Measurements from ENCODE around the gene RNF114. TPM values are rescaled to one million over a fixed set of nuclear protein-coding genes. Genes with fewer than 3 reads are reported as not detected.
A peak's percentile ranks its signal among the peaks of the same experiment; 100 is the strongest.

Gene RNF114
- total and polyA plus RNA-seq, 3 experiments from 2014 or later = 64.0 to 112 (median 67.1) TPM

DNA sequence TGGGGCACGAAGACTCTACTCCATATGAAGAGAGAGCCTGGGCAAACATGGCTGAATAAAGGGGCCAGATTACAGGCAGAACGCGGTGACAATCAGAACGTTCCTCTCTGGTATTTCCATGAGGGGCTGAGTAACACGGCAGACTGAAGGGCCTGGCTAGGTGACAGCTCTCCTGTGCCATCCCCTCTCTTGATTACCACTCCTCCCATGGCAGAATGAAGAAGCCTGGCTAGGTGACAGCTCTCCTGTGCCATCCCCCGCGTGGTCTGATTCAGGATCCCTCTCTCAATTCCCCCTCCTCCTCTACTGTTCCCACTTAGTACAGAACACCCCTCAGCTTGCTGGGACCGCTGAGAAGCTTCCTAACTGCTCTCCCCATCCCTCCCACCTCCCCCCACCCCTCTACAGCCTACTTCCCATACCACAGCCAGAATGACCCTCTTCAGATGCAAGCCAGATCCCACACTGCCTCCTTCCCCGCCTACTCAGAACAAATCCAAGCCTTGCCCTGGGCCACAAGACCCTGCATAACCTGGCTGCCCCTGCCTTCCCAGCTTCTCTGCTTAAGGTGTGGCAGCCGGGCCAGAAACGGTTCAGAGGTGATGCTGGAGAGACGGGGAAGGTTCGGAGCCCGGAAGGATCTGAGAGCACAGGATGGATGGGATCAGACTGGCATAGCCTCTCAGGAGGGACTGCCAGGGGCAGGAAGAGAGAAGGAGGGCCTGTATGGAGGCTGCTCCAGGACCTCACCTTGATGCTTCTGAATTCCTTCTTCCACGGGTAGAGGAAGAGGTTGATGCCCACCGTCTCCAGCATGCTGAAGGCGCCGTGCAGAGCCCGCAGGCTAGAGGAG lies 28.6 kb upstream of the RNF114 start:
- no peaks in the 10 kb centered on the region for H3K27me3 ChIP-seq (ENCODE audit: insufficient read depth, low read length, poor library complexity, severe bottlenecking)
- peak in 1 of 5 donors; percentile 28 for DNase-seq
- H3K9me3 ChIP-seq (ENCODE audit: low read length) = no peaks in the 10 kb centered on the region
- Mint-ChIP-seq H3K4me1 (peaks cover 7 to 24% (median 12%) of the 10 kb centered on the region in 3 donors), H3K4me3 (no peak overlapping the region), H3K27me3 (peaks cover 0 to 1% of the 10 kb centered on the region in 2 donors), H3K27ac (peak overlapping the region in 2 of 8 donors; percentile 36 to 65), H3K36me3 (peaks cover 4 to 78% (median 18%) of the 10 kb centered on the region in 3 donors), H3K9me3 (no peaks in the 10 kb centered on the region)
- POLR2A ChIA-PET = no interaction called here
- no peak overlapping the region for H3K27ac ChIP-seq (ENCODE audit: low read depth, low read length)
- peaks cover 10% of the 10 kb centered on the region for H3K36me3 ChIP-seq (ENCODE audit: insufficient read depth, low read length)
- CTCF ChIA-PET = interaction anchor here (1.2 kb wide), 1 partner anchor 9 kb away, joined by 4 read pairs; no protein-coding TSS in a partner anchor
- no peak overlapping the region for H3K4me3 ChIP-seq (ENCODE audit: low read length)
- H3K4me1 ChIP-seq (ENCODE audit: insufficient read depth, low read length) = peaks cover 2% of the 10 kb centered on the region

DNA sequence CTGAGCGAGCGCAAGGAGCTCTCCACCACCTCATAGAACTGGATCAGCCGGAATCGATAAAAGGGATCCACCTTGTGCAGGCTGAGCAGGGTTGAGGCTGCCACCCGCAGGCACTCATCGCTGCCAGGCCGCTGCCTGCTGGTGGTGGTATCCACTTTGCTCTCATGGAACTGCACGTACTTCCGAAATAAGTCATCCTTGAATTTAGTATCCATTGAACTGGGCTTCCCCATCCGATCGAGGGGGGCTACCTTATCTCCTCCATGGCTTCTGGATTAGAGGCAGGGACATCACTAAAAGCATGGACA lies 28.0 kb upstream of the RNF114 start:
- peaks cover 0 to 1% of the 10 kb centered on the region in 2 donors for H3K27me3 Mint-ChIP-seq
- H3K9me3 ChIP-seq (ENCODE audit: low read length) = no peaks in the 10 kb centered on the region
- peaks cover 8 to 30% (median 17%) of the 10 kb centered on the region in 3 donors for H3K4me1 Mint-ChIP-seq
- H3K27ac Mint-ChIP-seq = peak overlapping the region in 2 of 8 donors; percentile 36 to 65
- H3K36me3 Mint-ChIP-seq = peaks cover 4 to 75% (median 18%) of the 10 kb centered on the region in 3 donors
- peaks cover 8% of the 10 kb centered on the region for H3K4me1 ChIP-seq (ENCODE audit: insufficient read depth, low read length)
- ChIA-PET POLR2A (no interaction called here), CTCF (no interaction called here)
- no peak overlapping the region for H3K4me3 Mint-ChIP-seq
- peak in 1 of 5 donors; percentile 12 for DNase-seq
- no peaks in the 10 kb centered on the region for H3K27me3 ChIP-seq (ENCODE audit: insufficient read depth, low read length, poor library complexity, severe bottlenecking)
- H3K27ac ChIP-seq (ENCODE audit: low read depth, low read length) = no peak overlapping the region
- H3K4me3 ChIP-seq (ENCODE audit: low read length) = no peak overlapping the region
- no peaks in the 10 kb centered on the region for H3K9me3 Mint-ChIP-seq
- peaks cover 10% of the 10 kb centered on the region for H3K36me3 ChIP-seq (ENCODE audit: insufficient read depth, low read length)

- no peaks in the 10 kb centered on the region for H3K9me3 ChIP-seq (ENCODE audit: low read length)
- no peak overlapping the region for H3K27ac ChIP-seq (ENCODE audit: low read depth, low read length)
- no peak overlapping the region for H3K4me3 ChIP-seq (ENCODE audit: low read length)
- peak overlapping the region in 3 of 8 donors; percentile 60 to 88 (median 79) for H3K27ac Mint-ChIP-seq
- ChIA-PET POLR2A (no interaction called here), CTCF (no interaction called here)
- H3K4me1 ChIP-seq (ENCODE audit: insufficient read depth, low read length) = peaks cover 23% of the 10 kb centered on the region
- H3K36me3 Mint-ChIP-seq = peaks cover 4 to 61% (median 11%) of the 10 kb centered on the region in 3 donors
- no peaks in the 10 kb centered on the region for H3K27me3 ChIP-seq (ENCODE audit: insufficient read depth, low read length, poor library complexity, severe bottlenecking)
- H3K36me3 ChIP-seq (ENCODE audit: insufficient read depth, low read length) = peaks cover 9% of the 10 kb centered on the region
- no peaks in the 10 kb centered on the region for H3K9me3 Mint-ChIP-seq
- H3K27me3 Mint-ChIP-seq = peaks cover 0 to 1% of the 10 kb centered on the region in 2 donors
- H3K4me1 Mint-ChIP-seq = peaks cover 22 to 45% (median 33%) of the 10 kb centered on the region in 3 donors
- peak in 1 of 5 donors; percentile 9 for DNase-seq
- H3K4me3 Mint-ChIP-seq = peak overlapping the region in 1 of 7 donors; percentile 30
Observed at GRCh38 chr20:49909499-49910339, 26.5 kb upstream of the RNF114 start.

- H3K27ac Mint-ChIP-seq = peak overlapping the region in 2 of 8 donors; percentile 60 to 91
- peaks cover 0 to 1% of the 10 kb centered on the region in 2 donors for H3K27me3 Mint-ChIP-seq
- peak in 1 of 5 donors; percentile 25 for DNase-seq
- H3K27ac ChIP-seq (ENCODE audit: low read depth, low read length) = no peak overlapping the region
- H3K9me3 Mint-ChIP-seq = no peaks in the 10 kb centered on the region
- H3K36me3 ChIP-seq (ENCODE audit: insufficient read depth, low read length) = peaks cover 3% of the 10 kb centered on the region
- H3K4me1 ChIP-seq (ENCODE audit: insufficient read depth, low read length) = peaks cover 25% of the 10 kb centered on the region
- POLR2A ChIA-PET = no interaction called here
- no peak overlapping the region for H3K4me3 ChIP-seq (ENCODE audit: low read length)
- peaks cover 23 to 47% (median 35%) of the 10 kb centered on the region in 3 donors for H3K4me1 Mint-ChIP-seq
- H3K27me3 ChIP-seq (ENCODE audit: insufficient read depth, low read length, poor library complexity, severe bottlenecking) = no peaks in the 10 kb centered on the region
- peaks cover 4 to 55% (median 7%) of the 10 kb centered on the region in 3 donors for H3K36me3 Mint-ChIP-seq
- H3K9me3 ChIP-seq (ENCODE audit: low read length) = no peaks in the 10 kb centered on the region
- H3K4me3 Mint-ChIP-seq = peak overlapping the region in 1 of 7 donors; percentile 30
- CTCF ChIA-PET = no interaction called here
Observed at GRCh38 chr20:49910340-49910706, 25.9 kb upstream of the RNF114 start.

GRCh38 chr20:49913399-49914047 lies 22.7 kb upstream of the RNF114 start:
- ChIA-PET CTCF (interaction anchor here (0.7 to 1.9 kb wide), 4 partner anchors 9 to 864 kb away, joined by 3 to 6 read pairs (median 4); no protein-coding TSS in a partner anchor), POLR2A (interaction anchor here (1.0 kb wide), 1 partner anchor 23 kb away, joined by 4 read pairs; the partner anchor contains the start of gene RNF114)
- DNase-seq = peak in 1 of 5 donors; percentile 26
- Mint-ChIP-seq H3K36me3 (peaks cover 0 to 33% (median 2%) of the 10 kb centered on the region in 3 donors), H3K4me1 (peaks cover 30 to 64% (median 48%) of the 10 kb centered on the region in 3 donors), H3K27ac (peak overlapping the region; percentile 97 to 100 (median 100)), H3K4me3 (peak overlapping the region; percentile 69 to 100 (median 98)), H3K9me3 (no peaks in the 10 kb centered on the region), H3K27me3 (no peaks in the 10 kb centered on the region)
- H3K4me1 ChIP-seq (ENCODE audit: insufficient read depth, low read length) = peaks cover 36% of the 10 kb centered on the region
- H3K4me3 ChIP-seq (ENCODE audit: low read length) = no peak overlapping the region
- no peaks in the 10 kb centered on the region for H3K27me3 ChIP-seq (ENCODE audit: insufficient read depth, low read length, poor library complexity, severe bottlenecking)
- peak overlapping the region; percentile 100 for H3K27ac ChIP-seq (ENCODE audit: low read depth, low read length)
- no peaks in the 10 kb centered on the region for H3K9me3 ChIP-seq (ENCODE audit: low read length)
- no peaks in the 10 kb centered on the region for H3K36me3 ChIP-seq (ENCODE audit: insufficient read depth, low read length)

- H3K27me3 Mint-ChIP-seq = no peaks in the 10 kb centered on the region
- no peaks in the 10 kb centered on the region for H3K9me3 Mint-ChIP-seq
- DNase-seq = peak in 2 of 5 donors; percentile 15 to 68
- peaks cover 30 to 63% (median 48%) of the 10 kb centered on the region in 3 donors for H3K4me1 Mint-ChIP-seq
- Histone ChIP-seq H3K4me1 (ENCODE audit: insufficient read depth, low read length) (peaks cover 36% of the 10 kb centered on the region), H3K27ac (ENCODE audit: low read depth, low read length) (peak overlapping the region; percentile 100), H3K4me3 (ENCODE audit: low read length) (peak overlapping the region; percentile 98), H3K36me3 (ENCODE audit: insufficient read depth, low read length) (no peaks in the 10 kb centered on the region), H3K27me3 (ENCODE audit: insufficient read depth, low read length, poor library complexity, severe bottlenecking) (no peaks in the 10 kb centered on the region), H3K9me3 (ENCODE audit: low read length) (no peaks in the 10 kb centered on the region)
- ChIA-PET CTCF (interaction anchor here (1.3 to 1.9 kb wide), 4 partner anchors 10 to 157 kb away, joined by 3 to 6 read pairs (median 4); no protein-coding TSS in a partner anchor), POLR2A (interaction anchor here (3.2 kb wide), 1 partner anchor 21 kb away, joined by 34 read pairs; the partner anchor contains the start of gene RNF114)
- H3K4me3 Mint-ChIP-seq = peak overlapping the region; percentile 96 to 100 (median 98)
- H3K36me3 Mint-ChIP-seq = peaks cover 0 to 25% (median 2%) of the 10 kb centered on the region in 3 donors
- peak overlapping the region; percentile 97 to 100 (median 100) for H3K27ac Mint-ChIP-seq
Observed at GRCh38 chr20:49914310-49915117, 21.7 kb upstream of the RNF114 start.

GRCh38 chr20:49915118-49915379 lies 21.1 kb upstream of the RNF114 start:
- no peaks in the 10 kb centered on the region for H3K9me3 ChIP-seq (ENCODE audit: low read length)
- ChIA-PET POLR2A (interaction anchor here (0.6 to 3.2 kb wide), 2 partner anchors 21 to 45 kb away, joined by 4 to 34 read pairs; partner anchors contain the start of gene RNF114), CTCF (interaction anchor here (1.3 kb wide), 3 partner anchors 27 to 156 kb away, joined by 3 to 4 read pairs (median 3); no protein-coding TSS in a partner anchor)
- Mint-ChIP-seq H3K27me3 (no peaks in the 10 kb centered on the region), H3K27ac (peak overlapping the region; percentile 97 to 100 (median 100)), H3K4me1 (peaks cover 30 to 59% (median 48%) of the 10 kb centered on the region in 3 donors), H3K9me3 (no peaks in the 10 kb centered on the region), H3K36me3 (peaks cover 0 to 20% (median 2%) of the 10 kb centered on the region in 3 donors), H3K4me3 (peak overlapping the region; percentile 96 to 100 (median 98))
- H3K4me3 ChIP-seq (ENCODE audit: low read length) = peak overlapping the region; percentile 98
- peaks cover 36% of the 10 kb centered on the region for H3K4me1 ChIP-seq (ENCODE audit: insufficient read depth, low read length)
- no peaks in the 10 kb centered on the region for H3K36me3 ChIP-seq (ENCODE audit: insufficient read depth, low read length)
- H3K27me3 ChIP-seq (ENCODE audit: insufficient read depth, low read length, poor library complexity, severe bottlenecking) = no peaks in the 10 kb centered on the region
- peak overlapping the region; percentile 100 for H3K27ac ChIP-seq (ENCODE audit: low read depth, low read length)
- DNase-seq = no peak
